ENCODE results near the gene MAP3K21. TPM values are rescaled to one million over a fixed set of nuclear protein-coding genes. Genes with fewer than 3 reads are reported as not detected.
A peak's percentile ranks its signal among the peaks of the same experiment; 100 is the strongest.

Gene MAP3K21
- 0.22 TPM for total RNA-seq
- long read RNA-seq, result 0 reads

DNA sequence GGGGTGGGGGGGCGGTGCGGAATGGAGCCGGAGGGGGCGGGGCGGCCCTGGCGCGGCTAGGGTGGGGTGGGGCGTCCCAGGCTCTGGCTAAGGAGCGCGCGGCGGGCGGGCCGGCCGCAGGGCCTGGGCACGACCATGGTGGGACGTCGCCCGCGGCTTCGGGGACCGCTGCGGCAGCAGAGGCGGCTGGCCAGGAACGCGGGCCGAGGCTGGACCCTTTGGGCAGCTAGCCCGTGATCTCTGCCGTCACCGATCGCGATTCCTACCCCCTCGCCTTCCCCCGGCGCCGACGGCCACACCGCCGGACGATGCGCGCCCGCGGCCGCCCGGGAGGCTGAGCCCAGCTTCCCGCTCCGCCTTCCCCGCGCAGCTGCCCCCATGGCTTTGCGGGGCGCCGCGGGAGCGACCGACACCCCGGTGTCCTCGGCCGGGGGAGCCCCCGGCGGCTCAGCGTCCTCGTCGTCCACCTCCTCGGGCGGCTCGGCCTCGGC lies at the start of gene MAP3K21:
Gene MAP3K21 (plus strand): TSS at position 74 of the 491 bp plus-strand sequence. CDS start 305 bp downstream, at position 379.
- ATAC-seq (ENCODE audit: poor library complexity), result peak; percentile 82

DNA sequence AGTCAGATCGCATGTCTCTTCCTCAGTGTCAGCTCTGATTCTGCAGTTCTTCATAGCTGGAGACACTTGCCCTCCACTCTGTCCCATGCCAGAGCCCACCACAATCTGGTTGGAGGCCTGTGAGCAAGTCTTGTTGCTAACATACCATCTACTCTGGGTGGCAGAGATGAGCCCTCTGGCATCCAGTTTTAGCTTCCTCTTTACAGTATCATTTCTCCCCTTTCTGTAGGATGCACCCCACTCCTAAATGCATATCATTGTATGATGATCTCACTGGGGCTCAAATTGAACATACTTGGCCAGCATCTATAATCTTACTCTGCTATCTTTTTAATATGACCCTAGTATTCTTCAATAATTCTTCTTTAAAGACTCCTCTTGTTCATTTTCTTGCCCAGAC lies 48.9 kb upstream of the MAP3K21 start:
- intact Hi-C loops (cut with DNase I), result no loop called here
- ATAC-seq (ENCODE audit: poor library complexity) (no peak), DNase-seq (no peak)

More for the DNA sequence above, at the start of gene MAP3K21:
- intact Hi-C loops (cut with DNase I), result no loop called here
- DNase-seq, result no peak

GRCh38 chr1:233279971-233280370 lies 47.6 kb upstream of the MAP3K21 start:
- DNase-seq, result no peak
- no peak for ATAC-seq (ENCODE audit: poor library complexity)
- intact Hi-C loops (cut with DNase I), result no loop called here

DNA sequence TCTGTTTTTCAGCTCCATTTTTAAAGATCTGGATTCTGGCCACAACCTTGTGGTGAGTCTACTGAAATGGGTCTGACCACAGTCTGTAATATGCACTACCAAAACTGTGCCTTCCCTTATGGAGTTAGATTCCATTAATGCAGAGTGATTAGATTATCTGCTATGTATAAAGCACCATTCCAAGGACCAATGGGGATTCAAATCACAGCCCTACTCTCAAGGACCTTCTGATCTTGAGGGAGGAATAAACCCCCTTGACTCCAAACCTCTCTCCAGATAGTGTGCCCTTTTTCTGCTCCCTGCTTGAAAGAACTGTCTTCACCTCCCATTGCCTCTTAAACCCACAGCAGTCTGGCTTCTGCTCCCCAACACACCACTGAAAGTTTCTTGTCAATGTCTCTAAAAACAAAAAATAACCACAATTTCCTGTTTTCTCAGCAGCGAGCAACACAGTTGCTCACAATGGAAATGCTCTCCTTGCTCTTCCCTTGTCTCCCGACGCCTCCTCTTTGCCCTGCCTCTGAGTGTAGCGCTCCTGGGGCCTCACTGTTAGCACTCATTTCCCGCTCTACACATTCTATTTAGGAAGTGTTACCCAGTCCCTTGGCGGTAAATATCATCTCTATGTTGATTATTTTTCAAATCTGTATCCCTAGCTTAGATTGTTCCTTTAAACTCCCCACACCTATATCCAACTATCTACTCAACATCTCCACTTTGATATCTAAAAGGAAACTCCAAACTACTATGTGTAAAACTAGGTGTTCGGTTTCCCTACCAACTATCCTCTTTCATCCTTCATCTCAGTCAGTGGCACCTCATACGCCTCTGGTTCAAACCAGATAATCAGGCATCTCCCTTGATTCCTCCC lies 45.6 kb upstream of the MAP3K21 start:
- intact Hi-C loops (cut with DNase I), result no loop called here
- DNase-seq, result no peak
- no peak for ATAC-seq (ENCODE audit: poor library complexity)

DNA sequence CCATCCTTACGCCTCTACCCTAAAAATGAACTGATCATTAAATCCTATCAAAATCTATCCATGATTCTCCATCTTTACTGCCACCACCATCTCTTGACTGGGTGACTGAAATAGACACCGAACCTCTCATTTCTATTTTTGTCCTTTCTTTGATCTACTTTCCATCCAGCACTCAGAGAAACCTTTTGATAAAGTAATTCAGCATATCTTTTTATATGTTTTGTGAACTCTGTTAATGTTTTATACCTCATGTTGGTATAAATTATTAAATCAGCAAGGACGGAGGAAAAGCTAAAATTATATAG lies 45.0 kb upstream of the MAP3K21 start:
- ATAC-seq (ENCODE audit: poor library complexity) (no peak), DNase-seq (no peak)
- intact Hi-C loops (cut with DNase I), result no loop called here

DNA sequence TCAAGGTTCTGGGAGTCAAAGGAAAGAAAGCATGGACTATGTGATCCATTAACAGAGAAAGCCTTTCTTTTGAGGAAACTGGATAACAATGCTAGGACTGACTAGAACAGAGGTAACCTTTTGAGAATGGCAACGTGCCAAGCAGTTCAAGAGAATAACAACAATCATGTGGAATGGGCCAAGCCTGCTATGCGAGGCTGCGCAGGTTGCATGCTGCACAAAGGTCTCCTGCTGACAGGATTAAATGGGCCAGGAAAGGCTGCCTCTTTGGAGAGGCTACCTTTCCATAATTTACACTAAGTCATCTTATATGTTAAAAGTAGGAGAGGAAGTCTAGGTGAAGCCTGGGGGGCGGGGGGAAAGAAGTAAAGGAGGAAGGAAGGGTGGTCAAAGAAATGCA lies 37.8 kb upstream of the MAP3K21 start:
- no peak for DNase-seq
- ATAC-seq (ENCODE audit: poor library complexity), result no peak
- intact Hi-C loops (cut with DNase I), result no loop called here

DNA sequence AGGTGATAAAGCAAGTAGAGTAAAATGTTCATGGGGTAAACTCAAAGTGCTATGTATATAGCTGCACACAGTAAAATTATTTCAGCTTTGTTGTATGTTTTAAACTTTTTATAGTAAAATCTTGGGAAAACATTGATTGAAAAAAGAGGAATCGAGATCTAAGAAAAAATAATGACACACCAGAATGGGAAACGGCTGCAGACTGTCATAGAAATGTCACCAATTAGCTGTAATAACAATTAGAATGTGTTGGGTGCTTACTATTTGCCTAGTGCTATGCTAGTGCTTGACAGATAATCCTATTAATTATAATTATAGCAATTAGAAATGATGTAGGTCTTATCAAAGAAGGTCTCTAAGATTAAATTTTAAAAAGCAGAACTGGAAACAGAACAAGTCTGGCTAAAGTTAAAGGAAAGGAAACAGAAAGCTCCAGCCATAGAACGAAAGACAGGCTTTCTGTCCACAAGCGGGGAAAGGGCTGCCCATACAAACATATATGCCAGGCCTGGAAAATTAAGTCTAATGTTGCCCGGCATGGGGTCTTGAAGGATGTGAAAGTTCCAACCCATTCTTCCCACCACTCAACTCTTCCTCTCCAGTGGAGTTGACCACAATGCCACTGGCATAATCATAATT lies 37.0 kb upstream of the MAP3K21 start:
- ATAC-seq (ENCODE audit: poor library complexity) (no peak), DNase-seq (no peak)
- intact Hi-C loops (cut with DNase I), result no loop called here

DNA sequence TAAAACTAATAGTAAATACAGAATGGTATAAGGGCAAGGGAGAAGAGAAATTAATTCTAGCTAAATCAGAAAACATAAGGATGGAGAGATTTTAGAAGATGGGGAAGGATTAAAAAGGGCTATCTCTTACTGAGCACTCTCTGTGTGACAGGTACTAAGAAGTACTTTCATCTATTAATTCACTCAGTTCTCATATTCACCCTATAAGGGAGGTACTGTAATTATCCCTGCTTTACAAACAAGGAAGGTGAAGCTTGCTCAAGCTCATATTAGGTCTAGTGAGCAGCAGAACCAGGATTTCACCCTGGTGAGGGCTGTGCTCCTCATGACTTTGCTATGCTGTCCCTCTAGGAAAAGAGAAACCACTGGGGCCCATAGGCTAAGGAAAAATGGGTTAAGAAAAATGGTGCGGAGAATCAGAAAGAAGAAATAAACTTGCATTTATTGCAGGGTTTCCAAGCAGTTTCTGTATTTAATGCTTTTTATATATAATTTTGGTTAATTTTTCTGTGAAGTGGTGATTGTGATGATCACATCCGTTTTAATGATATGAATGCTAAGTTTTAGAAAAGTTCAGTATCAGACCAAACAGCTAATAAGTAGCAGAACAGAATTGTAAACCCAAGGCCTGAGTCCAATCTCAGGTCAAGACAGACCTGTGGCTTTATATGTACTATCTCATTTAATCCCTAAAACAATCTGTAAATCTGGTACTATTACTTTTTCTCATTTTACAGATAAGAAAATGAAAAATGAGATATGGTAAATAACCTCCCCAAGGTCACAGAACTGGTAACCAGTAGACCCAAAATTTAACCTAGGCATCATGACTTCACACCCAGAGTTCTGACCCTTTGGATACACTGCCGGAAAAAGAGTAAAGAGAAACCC lies 33.7 kb upstream of the MAP3K21 start:
- intact Hi-C loops (cut with DNase I), result no loop called here
- DNase-seq, result no peak
- ATAC-seq (ENCODE audit: poor library complexity), result no peak

DNA sequence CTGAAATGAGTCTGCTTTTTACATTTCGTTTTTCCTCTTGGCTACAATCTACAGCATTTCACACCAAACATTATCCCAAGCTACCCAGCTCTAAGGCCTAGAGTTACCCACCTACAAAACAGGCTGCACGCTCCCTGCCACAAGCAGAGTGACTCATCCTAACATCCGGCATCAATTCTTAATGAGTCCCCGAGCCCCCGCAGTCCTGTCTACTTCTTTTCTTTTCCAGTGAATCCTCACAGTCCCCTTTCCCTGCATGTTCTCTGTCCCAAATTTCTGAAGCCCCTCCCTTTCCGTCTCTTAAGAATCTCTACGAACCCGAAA lies 32.6 kb upstream of the MAP3K21 start:
- intact Hi-C loops (cut with DNase I), result no loop called here
- ATAC-seq (ENCODE audit: poor library complexity) (no peak), DNase-seq (no peak)

- ATAC-seq (ENCODE audit: poor library complexity), result peak; percentile 72
- intact Hi-C loops (cut with DNase I), result no loop called here
- DNase-seq, result peak; percentile 61
Measured at GRCh38 chr1:233295237-233295974, 32.1 kb upstream of the MAP3K21 start, which contains the start of gene PCNX2. Gene PCNX2 (minus strand): TSS chr1:233295725. CDS start chr1:233295478, 247 bp downstream.

DNA sequence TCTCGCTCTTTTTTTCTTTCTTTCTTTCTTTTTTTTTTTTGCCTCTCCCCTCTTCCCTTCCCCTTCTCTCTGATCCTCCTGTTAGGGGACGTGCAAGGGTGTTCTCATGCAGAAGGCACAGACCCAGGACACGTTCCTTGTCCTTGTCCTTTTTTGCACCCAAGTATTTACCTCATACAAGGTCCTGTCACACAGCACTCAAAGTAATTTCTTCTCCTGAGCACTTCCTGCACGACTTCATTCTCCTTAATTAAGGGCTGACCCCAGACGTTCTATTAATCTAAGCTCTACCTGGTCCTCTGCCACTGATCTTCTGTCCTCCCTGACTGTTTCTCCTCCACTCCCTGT lies 31.6 kb upstream of the MAP3K21 start:
- DNase-seq, result no peak
- ATAC-seq (ENCODE audit: poor library complexity), result no peak
- intact Hi-C loops (cut with DNase I), result no loop called here

DNA sequence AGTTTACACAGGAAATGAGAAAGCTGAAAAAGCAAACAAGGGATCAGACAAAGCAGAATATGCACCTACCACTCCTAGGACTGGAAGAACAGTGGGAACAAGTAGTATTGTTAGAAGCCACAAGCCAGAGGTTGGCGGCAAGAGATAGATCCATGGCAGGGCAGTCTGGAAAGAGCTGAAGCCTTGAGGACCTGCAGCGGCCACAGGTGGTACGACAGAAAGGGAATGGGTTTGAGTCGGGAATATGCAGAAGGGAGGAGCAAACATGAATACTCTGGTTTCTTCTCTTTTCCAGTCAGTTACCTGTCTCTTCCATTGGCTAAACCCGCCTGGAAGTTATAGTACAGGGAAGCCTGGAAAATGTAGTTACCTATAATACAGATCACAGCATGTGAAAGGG lies 28.1 kb upstream of the MAP3K21 start:
- DNase-seq, result no peak
- no peak for ATAC-seq (ENCODE audit: poor library complexity)
- intact Hi-C loops (cut with DNase I), result no loop called here

DNA sequence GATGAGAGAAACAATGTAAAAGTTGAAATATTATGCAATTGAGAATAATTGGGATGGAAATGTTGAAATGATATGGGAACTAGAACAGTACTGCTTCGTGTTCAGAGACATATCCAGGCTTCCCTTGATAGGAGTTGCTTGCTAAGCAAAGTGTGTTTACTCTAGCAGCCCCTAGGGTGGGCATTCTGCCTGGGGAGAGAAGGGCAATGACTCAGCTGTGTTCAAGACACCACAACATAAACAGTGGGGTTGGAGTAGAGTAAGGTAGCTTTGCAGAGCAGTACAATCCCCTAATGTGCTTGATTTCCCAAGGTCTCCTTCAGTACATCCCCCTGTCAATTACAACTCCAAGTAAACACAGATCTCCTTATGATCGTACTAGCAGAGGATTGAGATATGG lies 27.2 kb upstream of the MAP3K21 start:
- DNase-seq, result no peak
- no peak for ATAC-seq (ENCODE audit: poor library complexity)
- intact Hi-C loops (cut with DNase I), result no loop called here

DNA sequence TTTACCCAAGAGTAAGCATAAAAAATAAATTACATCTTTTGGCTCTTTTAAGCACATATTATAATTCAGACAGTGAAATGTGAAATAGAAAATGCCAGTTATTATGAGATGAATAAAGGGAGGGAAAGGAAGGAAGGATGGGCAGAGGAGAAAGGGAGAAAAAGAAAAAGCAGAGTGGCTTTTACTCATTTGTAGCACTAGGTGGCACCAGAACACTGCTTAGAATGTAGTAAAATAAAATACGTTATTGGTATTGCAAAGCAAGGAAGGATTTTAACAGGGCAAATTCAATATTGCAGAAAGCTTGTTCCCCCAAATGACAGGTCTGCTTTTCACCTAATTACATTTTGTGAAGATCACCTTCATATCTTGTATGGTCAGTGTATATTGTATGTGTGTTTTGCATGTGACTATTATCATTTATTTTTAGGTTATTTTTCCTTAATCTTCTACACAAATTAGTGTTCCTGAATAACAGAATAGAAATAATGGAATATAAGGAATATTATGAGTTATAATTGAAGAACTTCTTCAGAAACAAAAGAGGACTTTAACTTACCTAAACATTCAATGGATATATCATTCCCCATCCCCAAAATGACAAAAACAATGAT lies 22.9 kb upstream of the MAP3K21 start:
- DNase-seq (no peak), ATAC-seq (ENCODE audit: poor library complexity) (no peak)
- intact Hi-C loops (cut with DNase I), result no loop called here

GRCh38 chr1:233313434-233314155 lies 13.9 kb upstream of the MAP3K21 start:
- ATAC-seq (ENCODE audit: poor library complexity) (no peak), DNase-seq (no peak)
- intact Hi-C loops (cut with DNase I), result no loop called here

DNA sequence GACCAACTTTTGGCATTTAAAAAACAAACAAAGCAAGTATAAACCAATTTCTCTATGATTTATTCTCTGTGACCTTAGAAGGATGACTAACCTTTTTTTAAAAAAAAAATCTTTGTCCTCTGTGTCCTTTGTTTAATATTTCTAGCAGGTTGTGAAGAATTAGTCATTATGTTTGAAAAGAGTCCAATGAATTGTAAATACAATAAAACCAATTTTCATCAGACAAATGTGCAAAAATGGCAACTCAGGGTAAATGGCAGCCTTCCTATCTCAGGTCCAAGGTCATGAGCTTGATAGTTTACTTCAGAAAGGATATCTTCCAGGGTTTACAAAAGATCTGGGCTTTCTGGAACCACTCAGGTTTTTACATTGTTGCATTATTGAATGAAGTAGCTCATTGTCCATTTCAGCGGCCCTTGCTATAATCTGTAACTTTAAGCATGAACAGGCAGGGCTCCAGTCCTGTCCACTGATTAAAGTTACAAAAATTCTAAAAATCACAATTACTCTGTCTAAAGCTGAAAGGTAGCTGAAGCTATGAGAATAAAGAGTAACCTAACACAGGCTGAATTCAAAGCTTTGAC lies 11.7 kb upstream of the MAP3K21 start:
- intact Hi-C loops (cut with DNase I), result no loop called here
- no peak for ATAC-seq (ENCODE audit: poor library complexity)
- no peak for DNase-seq

DNA sequence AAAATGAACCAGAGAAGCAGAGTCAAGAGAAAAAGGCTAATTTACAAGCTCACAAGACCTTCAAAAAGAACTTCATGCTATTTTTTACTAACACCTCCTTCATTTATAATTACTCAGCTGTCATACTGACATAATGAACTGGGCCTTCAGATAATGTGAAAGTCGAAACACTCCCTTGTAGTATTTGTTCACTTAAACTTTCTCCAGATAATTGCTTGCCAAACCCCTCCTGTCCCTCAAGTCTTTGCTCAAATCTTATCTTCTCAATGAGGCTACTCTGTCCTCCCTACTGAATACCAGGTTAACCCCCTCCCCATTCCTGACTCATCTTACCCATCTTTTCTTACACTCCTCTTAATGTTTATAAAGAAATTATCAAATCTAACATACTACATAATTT lies 11.1 kb upstream of the MAP3K21 start:
- ATAC-seq (ENCODE audit: poor library complexity) (no peak), DNase-seq (no peak)
- intact Hi-C loops (cut with DNase I), result no loop called here
